Prostate gland (tissue), 2 donors: ENCODE data around the gene EMX1.

Experiments used
- POLR2A ChIP-seq: fragments of 450-650 bp; IDR thresholded peaks from one replicate; pipeline ENCODE4 v1.6.1; 2016; ENCODE audit warnings: antibody characterized with exemption, mild to moderate bottlenecking
- POLR2AphosphoS5 ChIP-seq: sonication (generic); formaldehyde crosslinking; IDR thresholded peaks from one replicate; pipeline ENCODE4 v1.6.1; 2017; ENCODE audit warnings: antibody characterized with exemption
- TF ChIP-seq, protein P1 (sequence below), 4 experiments: fragments of 200-600 bp in 2 of 4; fragments of 450-650 bp in 2 of 4; sonication (generic) in 2 of 4; IDR thresholded peaks; 1 replicate in 3 of 4; 2 replicates in 1 of 4; pipeline ENCODE4 v1.5.1; 2016 to 2019; ENCODE audit warnings: antibody characterized with exemption in 4 of 4, mild to moderate bottlenecking in 2 of 4, moderate library complexity in 2 of 4

DNA sequence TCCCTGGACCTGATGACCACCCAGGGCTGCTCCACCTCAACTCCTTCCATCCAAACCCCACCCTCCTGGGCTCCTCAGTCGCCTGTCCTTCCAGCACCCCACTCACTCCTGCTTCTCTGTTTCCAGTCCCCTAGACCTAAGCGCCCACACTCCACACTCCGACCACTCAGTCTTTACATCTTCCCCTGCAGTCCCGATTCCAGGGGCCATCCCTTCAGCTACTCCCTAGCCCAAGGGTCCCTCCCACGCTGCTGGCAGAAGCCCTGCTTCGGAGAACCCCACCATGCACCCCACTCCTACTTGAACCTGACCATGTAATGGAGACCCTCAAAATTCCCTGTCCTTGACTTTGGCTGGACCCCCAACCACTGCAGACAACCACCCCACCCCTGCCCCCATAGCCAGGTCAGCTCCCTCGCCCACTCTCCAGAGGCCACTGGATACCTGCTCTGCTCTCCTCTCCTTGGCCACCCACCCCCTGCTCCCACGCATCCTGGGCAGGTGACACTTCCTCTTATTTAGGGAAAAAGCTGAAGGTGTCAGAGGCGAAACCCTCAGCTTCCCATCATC is 28.2 kb downstream of the EMX1 start:
- no peak for TF ChIP-seq POLR2A
- no peak for TF ChIP-seq POLR2AphosphoS5
- TF ChIP-seq, protein P1, sequence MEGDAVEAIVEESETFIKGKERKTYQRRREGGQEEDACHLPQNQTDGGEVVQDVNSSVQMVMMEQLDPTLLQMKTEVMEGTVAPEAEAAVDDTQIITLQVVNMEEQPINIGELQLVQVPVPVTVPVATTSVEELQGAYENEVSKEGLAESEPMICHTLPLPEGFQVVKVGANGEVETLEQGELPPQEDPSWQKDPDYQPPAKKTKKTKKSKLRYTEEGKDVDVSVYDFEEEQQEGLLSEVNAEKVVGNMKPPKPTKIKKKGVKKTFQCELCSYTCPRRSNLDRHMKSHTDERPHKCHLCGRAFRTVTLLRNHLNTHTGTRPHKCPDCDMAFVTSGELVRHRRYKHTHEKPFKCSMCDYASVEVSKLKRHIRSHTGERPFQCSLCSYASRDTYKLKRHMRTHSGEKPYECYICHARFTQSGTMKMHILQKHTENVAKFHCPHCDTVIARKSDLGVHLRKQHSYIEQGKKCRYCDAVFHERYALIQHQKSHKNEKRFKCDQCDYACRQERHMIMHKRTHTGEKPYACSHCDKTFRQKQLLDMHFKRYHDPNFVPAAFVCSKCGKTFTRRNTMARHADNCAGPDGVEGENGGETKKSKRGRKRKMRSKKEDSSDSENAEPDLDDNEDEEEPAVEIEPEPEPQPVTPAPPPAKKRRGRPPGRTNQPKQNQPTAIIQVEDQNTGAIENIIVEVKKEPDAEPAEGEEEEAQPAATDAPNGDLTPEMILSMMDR (IDR thresholded peaks at IDR 0.05), result no peak
